Mesendoderm (in vitro differentiated cells): ENCODE data around the gene HDAC3.
"Not testable (repeated sequence)": the region's sequence is repeated elsewhere in the genome, so short reads cannot be mapped to it uniquely, and the experiment has no call there.

ENCODE experiments used
- DNase-seq: peaks from one replicate; pipeline ENCODE4 v3.0.0; 2013
- H2AK5ac ChIP-seq: 2 replicates; pipeline ENCODE4 v1.6.1; 2013; ENCODE audit warnings: low read length, inconsistent platforms
- H2BK120ac ChIP-seq: 2 replicates; pipeline ENCODE4 v1.6.1; 2013; ENCODE audit warnings: low read depth, mild to moderate bottlenecking, low read length, moderate library complexity, mixed read lengths
- H2BK15ac ChIP-seq: replicated peaks from 2 replicates; pipeline ENCODE4 v1.6.1; 2013; ENCODE audit warnings: low read depth, mild to moderate bottlenecking, moderate library complexity
- H2BK5ac ChIP-seq: 2 replicates; pipeline ENCODE4 v1.6.1; 2013; ENCODE audit warnings: low read length, inconsistent platforms
- H3K18ac ChIP-seq: 2 replicates; pipeline ENCODE4 v1.6.1; 2013; ENCODE audit warnings: mild to moderate bottlenecking, low read length, mixed read lengths
- H3K23ac ChIP-seq: one replicate; pipeline ENCODE4 v1.6.1; 2013; ENCODE audit warnings: low read length
- H3K27ac ChIP-seq: 2 replicates; pipeline ENCODE4 v1.5.1; 2013; ENCODE audit warnings: low read depth, mild to moderate bottlenecking, inconsistent platforms, low read length, moderate library complexity
- H3K27me3 ChIP-seq: 2 replicates; pipeline ENCODE4 v1.6.1; 2013; ENCODE audit warnings: low read length, control low read depth, mild to moderate bottlenecking, inconsistent platforms; ENCODE audit not compliant: insufficient read depth, poor library complexity
- H3K36me3 ChIP-seq: 2 replicates; pipeline ENCODE4 v1.6.1; 2013; ENCODE audit warnings: low read length, inconsistent platforms; ENCODE audit not compliant: control insufficient read depth, insufficient read depth
- H3K4ac ChIP-seq: one replicate; pipeline ENCODE4 v1.6.1; 2013; ENCODE audit warnings: low read depth, mild to moderate bottlenecking, low read length, moderate library complexity
- H3K4me1 ChIP-seq: 2 replicates; pipeline ENCODE4 v1.6.1; 2013; ENCODE audit warnings: low read depth, low read length, inconsistent platforms; ENCODE audit not compliant: control insufficient read depth
- H3K4me2 ChIP-seq: 2 replicates; pipeline ENCODE4 v1.6.1; 2013; ENCODE audit warnings: low read length
- H3K4me3 ChIP-seq: 2 replicates; pipeline ENCODE4 v1.5.1; 2013; ENCODE audit warnings: mild to moderate bottlenecking, low read length
- H3K56ac ChIP-seq: one replicate; pipeline ENCODE4 v1.6.1; 2013; ENCODE audit warnings: low read length
- H3K79me1 ChIP-seq: 2 replicates; pipeline ENCODE4 v1.6.1; 2013; ENCODE audit warnings: low read length, inconsistent platforms
- H3K79me2 ChIP-seq: 2 replicates; pipeline ENCODE4 v1.6.1; 2013; ENCODE audit warnings: mild to moderate bottlenecking, low read length; ENCODE audit not compliant: control insufficient read depth, insufficient read depth
- H3K9ac ChIP-seq: 2 replicates; pipeline ENCODE4 v1.6.1; 2013; ENCODE audit warnings: low read length, inconsistent platforms
- H4K5ac ChIP-seq: one replicate; pipeline ENCODE4 v1.6.1; 2013; ENCODE audit warnings: low read length
- H4K8ac ChIP-seq: one replicate; pipeline ENCODE4 v1.6.1; 2013; ENCODE audit warnings: low read depth, mild to moderate bottlenecking, control low read depth, low read length, moderate library complexity
- WGBS: extraction: QIAGEN DNeasy Blood & Tissue Kit; methylation state at CpG from one replicate; pipeline ENCODE4 v1.1.7; 2013; ENCODE audit warnings: low lambda C conversion rate, missing lambda C conversion rate; ENCODE audit not compliant: insufficient coverage; ENCODE audit errors: extremely low coverage; 5-methylcytosine and 5-hydroxymethylcytosine counted together

HDAC3 gene

GRCh38 chr5:141617682-141618029 is 19.0 kb downstream of the HDAC3 start:
- H3K4me2 ChIP-seq = peak overlapping the region; percentile 84
- H2BK120ac ChIP-seq = no peak overlapping the region
- H2BK15ac ChIP-seq = no peak overlapping the region
- peak overlapping the region; percentile 36 for H3K4ac ChIP-seq
- no CpG with 5 or more reads among the region's 9 CpGs for WGBS
- no peak for DNase-seq
- peaks cover 4% of the 10 kb centered on the region for H3K36me3 ChIP-seq
- no peak overlapping the region for H3K18ac ChIP-seq
- H4K8ac ChIP-seq = no peak overlapping the region
- H3K23ac ChIP-seq = no peak overlapping the region
- no peak overlapping the region for H3K27ac ChIP-seq
- no peak overlapping the region for H2BK5ac ChIP-seq
- peak overlapping the region; percentile 94 for H3K9ac ChIP-seq
- H3K79me1 ChIP-seq = peaks cover 4% of the 10 kb centered on the region
- peak overlapping the region; percentile 89 for H3K4me3 ChIP-seq
- peak overlapping the region; percentile 93 for H3K56ac ChIP-seq
- no peaks in the 10 kb centered on the region for H3K27me3 ChIP-seq
- H4K5ac ChIP-seq = no peak overlapping the region
- peaks cover 43% of the 10 kb centered on the region for H3K79me2 ChIP-seq
- peaks cover 14% of the 10 kb centered on the region for H3K4me1 ChIP-seq
- no peak overlapping the region for H2AK5ac ChIP-seq

- H3K27ac ChIP-seq = no peak overlapping the region
- H2BK120ac ChIP-seq = no peak overlapping the region
- H3K4ac ChIP-seq = no peak overlapping the region
- no peak overlapping the region for H4K8ac ChIP-seq
- no peak overlapping the region for H3K4me3 ChIP-seq
- no peak overlapping the region for H2AK5ac ChIP-seq
- peak overlapping the region; percentile 84 for H3K4me2 ChIP-seq
- H3K27me3 ChIP-seq = no peaks in the 10 kb centered on the region
- no peak overlapping the region for H3K18ac ChIP-seq
- peaks cover 14% of the 10 kb centered on the region for H3K4me1 ChIP-seq
- no CpG with 5 or more reads among the region's 2 CpGs for WGBS
- peak overlapping the region; percentile 93 for H3K56ac ChIP-seq
- H3K9ac ChIP-seq = peak overlapping the region; percentile 94
- H3K79me2 ChIP-seq = peaks cover 47% of the 10 kb centered on the region
- peaks cover 4% of the 10 kb centered on the region for H3K36me3 ChIP-seq
- no peak overlapping the region for H3K23ac ChIP-seq
- no peak for DNase-seq
- no peak overlapping the region for H2BK5ac ChIP-seq
- H2BK15ac ChIP-seq = no peak overlapping the region
- H4K5ac ChIP-seq = no peak overlapping the region
- peaks cover 5% of the 10 kb centered on the region for H3K79me1 ChIP-seq
Measured at GRCh38 chr5:141617128-141617527, 19.5 kb downstream of the HDAC3 start.

GRCh38 chr5:141615991-141616720 is 20.5 kb downstream of the HDAC3 start:
- no CpG with 5 or more reads among the region's 9 CpGs for WGBS
- peak overlapping the region; percentile 6 for H3K9ac ChIP-seq
- H3K4me2 ChIP-seq = peak overlapping the region; percentile 24
- H2BK15ac ChIP-seq = no peak overlapping the region
- no peak overlapping the region for H2AK5ac ChIP-seq
- peaks cover 7% of the 10 kb centered on the region for H3K79me1 ChIP-seq
- no peak overlapping the region for H4K8ac ChIP-seq
- H3K36me3 ChIP-seq = peaks cover 2% of the 10 kb centered on the region
- peaks cover 55% of the 10 kb centered on the region for H3K79me2 ChIP-seq
- H3K4me1 ChIP-seq = peaks cover 14% of the 10 kb centered on the region
- H4K5ac ChIP-seq = no peak overlapping the region
- no peak overlapping the region for H3K4me3 ChIP-seq
- H2BK5ac ChIP-seq = no peak overlapping the region
- H2BK120ac ChIP-seq = no peak overlapping the region
- peak overlapping the region; percentile 57 for H3K56ac ChIP-seq
- no peak overlapping the region for H3K18ac ChIP-seq
- no peak for DNase-seq
- no peak overlapping the region for H3K27ac ChIP-seq
- no peak overlapping the region for H3K4ac ChIP-seq
- no peaks in the 10 kb centered on the region for H3K27me3 ChIP-seq
- no peak overlapping the region for H3K23ac ChIP-seq

- peaks cover 14% of the 10 kb centered on the region for H3K4me1 ChIP-seq
- H3K36me3 ChIP-seq = no peaks in the 10 kb centered on the region
- H3K56ac ChIP-seq = no peak overlapping the region
- no peak overlapping the region for H4K8ac ChIP-seq
- no peaks in the 10 kb centered on the region for H3K27me3 ChIP-seq
- no peak overlapping the region for H4K5ac ChIP-seq
- DNase-seq = peak; percentile 17
- no peak overlapping the region for H3K4me3 ChIP-seq
- no peak overlapping the region for H3K4ac ChIP-seq
- H3K9ac ChIP-seq = peak overlapping the region; percentile 22
- H3K79me2 ChIP-seq = peaks cover 76% of the 10 kb centered on the region
- H2BK120ac ChIP-seq = no peak overlapping the region
- H3K79me1 ChIP-seq = peaks cover 7% of the 10 kb centered on the region
- H3K23ac ChIP-seq = no peak overlapping the region
- no peak overlapping the region for H3K18ac ChIP-seq
- H2BK5ac ChIP-seq = no peak overlapping the region
- H2BK15ac ChIP-seq = no peak overlapping the region
- no peak overlapping the region for H3K27ac ChIP-seq
- no peak overlapping the region for H3K4me2 ChIP-seq
- no peak overlapping the region for H2AK5ac ChIP-seq
Measured at GRCh38 chr5:141613344-141613743, 23.3 kb downstream of the HDAC3 start.

- H3K9ac ChIP-seq = no peak overlapping the region
- peaks cover 5% of the 10 kb centered on the region for H3K79me1 ChIP-seq
- peak; percentile 44 for DNase-seq
- H3K4me2 ChIP-seq = no peak overlapping the region
- peaks cover 65% of the 10 kb centered on the region for H3K79me2 ChIP-seq
- H4K5ac ChIP-seq = no peak overlapping the region
- no peak overlapping the region for H3K23ac ChIP-seq
- H3K27ac ChIP-seq = no peak overlapping the region
- H3K36me3 ChIP-seq = no peaks in the 10 kb centered on the region
- H3K56ac ChIP-seq = no peak overlapping the region
- peaks cover 3% of the 10 kb centered on the region for H3K4me1 ChIP-seq
- H3K4ac ChIP-seq = no peak overlapping the region
- H4K8ac ChIP-seq = no peak overlapping the region
- H2BK15ac ChIP-seq = no peak overlapping the region
- H2BK5ac ChIP-seq = no peak overlapping the region
- no CpG with 5 or more reads among the region's 3 CpGs for WGBS
- H2AK5ac ChIP-seq = no peak overlapping the region
- no peaks in the 10 kb centered on the region for H3K27me3 ChIP-seq
- H3K4me3 ChIP-seq = no peak overlapping the region
- H3K18ac ChIP-seq = no peak overlapping the region
- no peak overlapping the region for H2BK120ac ChIP-seq
Measured at GRCh38 chr5:141611289-141611688, 25.4 kb downstream of the HDAC3 start.

GRCh38 chr5:141609921-141610320 is 26.7 kb downstream of the HDAC3 start:
- H2BK5ac ChIP-seq, H3K4me3 ChIP-seq, H2BK15ac ChIP-seq, H3K79me1 ChIP-seq, H3K27ac ChIP-seq, H4K5ac ChIP-seq, H2AK5ac ChIP-seq, H2BK120ac ChIP-seq, H3K4me1 ChIP-seq, H3K27me3 ChIP-seq, H3K9ac ChIP-seq, DNase-seq, H3K4me2 ChIP-seq, H4K8ac ChIP-seq, H3K23ac ChIP-seq, H3K56ac ChIP-seq, H3K36me3 ChIP-seq, H3K4ac ChIP-seq, H3K18ac ChIP-seq: not testable (repeated sequence)
- WGBS = no CpG with 5 or more reads among the region's 7 CpGs
- H3K79me2 ChIP-seq = peaks cover 61% of the 10 kb centered on the region
